NCI-H2171 treated with DMSO at 0.1 percent for 48 hours (cell line): Measurements from ENCODE around the gene TNXB.
"Not testable (repeated sequence)": the region's sequence is repeated elsewhere in the genome, so short reads cannot be mapped to it uniquely, and the experiment has no call there.

Experiments
- DNase-seq: peaks from one replicate; lab custom pipeline; 2025; lab: John Stamatoyannopoulos, UW

TNXB gene

DNA sequence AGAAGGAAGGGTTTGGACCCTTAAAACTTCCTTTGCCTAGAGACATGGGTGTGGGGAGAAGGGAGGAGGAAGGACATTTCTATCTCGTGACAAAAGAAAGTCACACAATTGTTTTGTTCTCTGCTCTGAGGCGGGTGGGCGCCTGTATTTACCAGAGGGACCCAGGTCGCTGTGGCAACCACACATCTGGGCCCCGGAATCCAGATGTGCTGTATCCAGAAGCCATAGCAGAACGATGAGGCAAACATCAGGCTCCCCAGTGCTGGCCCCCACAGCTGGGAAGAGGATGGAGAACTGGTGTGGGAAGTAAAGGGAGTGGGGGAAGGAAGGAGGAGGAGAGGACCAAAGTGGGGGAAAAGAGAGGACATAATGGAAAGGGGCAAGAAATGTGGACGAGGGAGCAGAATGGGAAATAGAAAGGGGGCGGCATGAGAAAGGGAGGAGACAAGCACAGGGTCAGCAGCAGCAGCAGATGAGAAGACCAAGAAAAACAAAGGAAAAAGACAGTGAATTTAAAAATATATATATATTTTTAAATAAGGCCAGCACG lies 3.4 kb upstream of the TNXB start:
- no peak for DNase-seq

DNA sequence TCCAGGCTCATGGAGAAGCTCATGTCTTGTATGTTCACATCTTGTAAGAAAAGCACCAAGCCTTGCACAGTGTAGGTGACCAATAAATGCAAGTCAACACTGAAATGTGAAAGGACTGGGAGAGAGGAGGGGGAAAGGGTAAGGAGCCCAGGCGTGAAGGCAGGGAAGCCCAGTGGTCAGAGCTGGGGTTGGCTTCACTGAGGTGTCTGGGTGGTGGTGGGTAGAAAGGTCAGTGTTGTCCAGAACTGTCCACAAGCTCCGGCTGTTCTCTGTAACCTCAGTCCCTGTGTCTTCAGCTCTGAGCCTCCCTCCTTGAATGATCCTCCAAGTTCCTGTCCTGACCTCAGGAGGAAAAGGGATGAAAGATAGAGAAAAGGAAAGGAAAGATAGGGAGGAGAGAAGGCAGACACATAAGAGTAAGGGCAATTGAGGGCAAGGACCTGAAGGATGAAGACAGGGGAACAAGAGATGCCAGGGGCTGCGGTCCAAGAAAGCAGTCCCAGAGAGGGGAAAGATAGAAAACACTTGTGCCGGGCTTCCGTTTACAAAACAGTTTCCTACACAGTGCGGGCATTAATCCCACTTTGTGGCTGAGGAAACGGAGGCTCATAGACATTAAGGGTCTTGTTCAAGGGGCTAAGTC lies 2.4 kb upstream of the TNXB start:
- DNase-seq: no peak

DNA sequence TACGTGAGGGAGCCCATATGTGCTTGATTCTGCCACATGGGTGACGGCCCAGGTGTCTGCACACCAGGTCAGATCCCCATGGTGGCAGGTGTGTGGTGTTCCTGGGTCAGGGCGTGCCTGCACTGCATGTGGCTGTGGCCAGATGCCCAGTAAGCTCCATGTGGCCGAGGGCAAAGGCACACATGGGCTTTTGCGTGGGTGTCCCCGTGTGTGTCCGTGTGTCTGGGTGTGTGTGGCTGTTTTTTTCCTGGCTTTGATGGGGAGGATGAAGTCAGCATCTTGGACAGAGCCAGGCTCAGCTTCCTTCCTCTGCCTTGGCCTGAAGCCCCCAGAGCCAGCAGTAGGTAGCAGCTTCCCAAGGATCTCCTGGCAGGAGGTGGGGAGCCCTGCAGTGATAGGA lies 1.5 kb upstream of the TNXB start:
- DNase-seq: no peak

DNA sequence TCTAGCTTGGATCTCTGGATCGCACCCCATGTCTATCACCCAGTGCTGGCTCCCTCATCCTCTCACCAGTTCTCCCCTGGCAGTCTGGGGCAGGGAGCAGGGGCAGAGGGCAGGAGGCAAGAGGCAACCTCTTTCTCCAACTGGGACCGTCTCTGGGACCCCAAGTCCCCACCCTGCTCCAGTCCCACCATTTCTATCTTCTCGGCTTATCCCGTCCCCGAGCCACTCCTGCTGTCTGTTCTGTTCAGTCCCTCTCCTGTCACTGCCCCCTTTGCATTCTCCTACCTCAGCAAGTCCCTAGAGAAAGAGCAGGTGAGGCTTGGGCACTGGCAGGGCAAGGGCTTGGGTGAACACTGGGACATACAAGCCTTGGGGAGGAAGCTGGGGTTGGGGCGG lies 625 bp upstream of the TNXB start:
- DNase-seq: no peak

DNA sequence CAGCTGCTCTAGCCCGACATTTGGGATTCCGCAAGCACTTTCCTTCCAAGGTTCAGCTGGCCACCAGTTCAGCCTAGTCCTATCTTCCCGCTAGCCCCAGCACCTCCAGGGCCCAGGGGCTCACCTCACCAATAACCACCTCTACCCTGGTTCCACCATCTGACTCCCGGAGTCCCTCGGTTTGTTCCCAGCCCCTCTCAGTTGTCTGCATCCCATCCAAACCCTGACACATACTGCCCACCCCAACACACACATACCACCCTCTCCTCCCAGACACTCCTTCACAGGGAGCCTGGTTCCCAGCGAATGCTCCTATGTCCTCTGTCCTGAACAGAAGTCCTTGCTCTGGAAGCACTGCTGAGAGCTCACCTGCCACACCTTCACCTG lies 418 bp downstream of the TNXB start:
- DNase-seq: no peak

DNA sequence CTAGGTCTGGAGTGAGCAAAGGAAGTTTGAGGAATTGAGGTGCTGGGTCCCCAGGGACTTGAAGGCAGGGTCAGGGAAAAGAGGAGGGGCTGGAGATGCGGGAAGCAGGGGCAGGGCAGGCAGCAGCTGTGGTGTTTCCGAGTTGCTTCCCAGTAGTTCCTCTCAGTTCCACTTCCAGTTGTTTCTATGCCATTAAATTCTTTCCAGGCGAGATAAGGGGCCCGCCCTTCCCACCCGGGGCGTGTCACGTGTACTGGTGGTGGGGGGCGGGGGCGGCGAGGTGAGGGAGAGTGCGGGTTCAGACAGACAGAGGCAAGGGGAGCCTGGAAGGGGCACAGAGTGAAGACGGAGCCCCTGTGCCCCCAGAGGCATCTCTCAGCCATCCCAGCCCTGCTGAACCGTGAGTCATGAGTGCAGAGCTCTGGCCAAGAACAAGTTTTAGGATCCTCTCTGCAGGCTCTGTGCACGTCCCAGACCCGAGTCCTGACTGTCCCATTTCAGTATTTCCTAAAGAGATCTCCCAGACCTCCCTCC lies 977 bp downstream of the TNXB start:
- DNase-seq: no peak

DNA sequence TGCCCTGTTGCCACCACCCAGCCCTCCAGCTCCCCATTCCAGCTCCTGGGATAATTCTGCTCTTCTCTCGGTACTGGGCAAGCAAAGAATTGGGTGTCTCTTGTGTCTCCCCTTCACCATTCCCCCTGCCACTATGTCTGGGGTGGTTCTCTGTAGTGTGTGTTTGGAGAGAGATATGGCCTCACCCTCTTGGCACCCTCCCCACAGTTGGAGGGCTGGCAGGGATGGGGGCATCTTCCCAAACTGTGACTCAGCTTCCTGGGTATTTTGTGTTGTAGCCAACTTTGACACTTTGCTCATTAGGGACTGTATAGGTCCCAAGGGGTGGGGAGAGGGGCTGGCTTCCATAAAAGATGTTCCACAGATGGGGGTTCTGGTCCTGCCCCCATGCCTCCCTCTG lies 1.7 kb downstream of the TNXB start:
- no peak for DNase-seq

DNA sequence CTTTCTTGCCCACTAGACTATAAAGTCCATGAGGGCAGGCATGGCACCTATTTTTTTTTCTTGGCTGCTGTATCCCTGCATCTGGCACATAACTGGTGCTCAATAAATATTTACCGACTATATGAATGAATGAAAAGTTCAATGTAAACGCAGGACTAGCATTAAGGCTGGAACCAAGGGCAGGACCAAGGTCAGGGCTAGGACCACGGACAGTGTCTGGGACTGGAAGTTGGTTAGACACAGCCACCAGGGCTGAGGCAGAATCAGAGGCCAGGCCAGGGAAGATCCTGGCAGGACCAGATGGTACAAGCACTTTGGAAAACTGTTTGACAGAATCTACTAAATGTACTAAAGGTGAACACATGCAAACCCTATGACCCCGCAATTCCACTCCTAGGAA lies 3.7 kb downstream of the TNXB start:
- DNase-seq: no peak

DNA sequence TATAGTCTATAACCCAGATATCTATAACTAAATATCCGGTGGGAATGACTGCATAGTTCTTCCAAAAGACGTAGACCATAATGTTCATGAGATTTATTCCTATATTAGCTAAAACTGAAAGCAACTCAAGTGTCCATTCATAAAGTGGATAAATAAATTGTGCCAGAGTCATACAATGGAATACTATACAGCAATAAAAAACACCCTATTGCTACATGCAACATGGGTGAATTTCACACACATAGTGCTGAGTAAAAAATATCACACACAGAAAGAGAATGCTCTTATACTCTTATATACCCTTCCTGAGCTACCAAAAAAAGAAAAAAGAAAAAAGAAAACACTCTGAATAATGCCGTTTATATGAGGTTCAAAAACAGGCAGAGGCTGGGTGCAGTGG lies 6.9 kb downstream of the TNXB start:
- no peak for DNase-seq

DNA sequence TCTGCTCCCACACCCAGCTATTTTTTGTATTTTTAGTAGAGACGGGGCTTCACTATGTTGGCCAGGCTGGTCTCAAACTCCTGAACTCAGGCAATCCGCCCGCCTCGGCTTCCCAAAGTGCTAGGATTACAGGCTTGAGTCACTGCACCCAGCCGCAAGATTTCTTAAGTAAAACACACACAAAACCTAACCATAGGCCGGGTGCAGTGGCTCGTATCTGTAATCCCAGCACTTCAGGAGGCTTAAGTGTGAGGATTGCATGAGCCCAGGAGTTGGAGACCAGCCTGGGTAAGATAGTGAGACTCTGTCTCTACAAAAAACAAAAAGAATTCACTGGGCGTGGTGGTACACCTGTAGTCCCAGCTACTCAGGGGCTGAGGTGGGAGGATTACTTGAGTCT lies 8.9 kb downstream of the TNXB start:
- DNase-seq: not testable (repeated sequence)

DNA sequence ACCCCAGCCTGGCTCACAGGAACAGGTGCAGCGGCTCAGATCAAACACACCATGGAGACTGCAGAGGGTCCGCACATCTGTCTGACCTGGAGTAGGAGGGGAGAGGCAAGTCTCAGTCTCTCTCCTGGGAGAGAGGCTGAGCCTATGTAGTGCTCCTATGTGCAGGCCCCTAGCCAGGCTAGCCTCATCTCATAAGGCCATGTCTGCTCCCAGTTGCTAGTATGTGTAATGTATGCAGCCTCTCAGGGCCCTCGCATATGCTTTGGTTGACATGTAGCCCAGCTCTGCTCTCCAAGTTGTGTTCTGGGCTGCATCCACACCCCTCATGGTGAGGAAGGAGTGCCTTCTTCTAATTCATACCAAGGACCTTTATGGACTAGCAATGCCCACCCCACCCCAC lies 11.8 kb downstream of the TNXB start:
- DNase-seq: no peak

DNA sequence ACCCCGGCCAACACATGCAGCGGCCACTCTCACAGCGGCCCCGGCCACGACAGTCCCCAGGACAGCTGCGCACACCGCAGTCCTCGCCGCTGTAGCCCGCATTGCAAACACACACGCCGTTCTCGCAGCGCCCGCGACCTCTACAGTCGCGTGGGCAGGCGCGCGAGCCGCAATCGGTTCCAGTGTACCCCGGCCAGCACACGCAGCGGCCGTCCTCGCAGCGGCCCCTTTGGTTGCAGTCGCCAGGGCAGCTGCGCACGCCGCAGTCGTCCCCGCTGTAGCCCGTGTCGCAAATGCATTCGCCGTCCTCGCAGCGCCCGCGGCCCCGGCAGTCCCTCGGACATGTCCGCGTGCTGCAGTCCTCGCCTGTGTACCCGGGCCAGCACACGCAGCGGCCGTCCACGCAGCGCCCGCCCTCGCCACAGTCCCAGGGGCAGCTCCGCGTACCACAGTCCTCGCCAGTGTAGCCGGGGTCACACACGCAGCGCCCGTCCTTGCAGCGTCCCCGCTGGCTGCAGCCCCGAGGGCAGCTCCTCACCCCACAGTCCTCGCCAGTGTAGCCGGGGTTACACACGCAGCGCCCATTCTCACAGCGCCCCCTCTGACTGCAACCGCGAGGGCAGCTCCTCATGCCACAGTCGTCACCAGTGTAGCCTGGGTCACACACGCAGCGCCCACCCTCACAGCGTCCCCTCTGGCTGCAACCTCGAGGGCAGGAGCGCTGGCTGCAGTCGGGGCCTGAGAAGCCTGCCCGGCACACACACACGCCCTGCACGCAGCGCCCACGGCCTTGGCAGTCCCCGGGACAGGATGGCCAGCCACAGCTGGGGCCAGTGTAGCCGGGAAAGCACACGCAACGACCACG lies 12.5 kb downstream of the TNXB start:
- no peak for DNase-seq

DNA sequence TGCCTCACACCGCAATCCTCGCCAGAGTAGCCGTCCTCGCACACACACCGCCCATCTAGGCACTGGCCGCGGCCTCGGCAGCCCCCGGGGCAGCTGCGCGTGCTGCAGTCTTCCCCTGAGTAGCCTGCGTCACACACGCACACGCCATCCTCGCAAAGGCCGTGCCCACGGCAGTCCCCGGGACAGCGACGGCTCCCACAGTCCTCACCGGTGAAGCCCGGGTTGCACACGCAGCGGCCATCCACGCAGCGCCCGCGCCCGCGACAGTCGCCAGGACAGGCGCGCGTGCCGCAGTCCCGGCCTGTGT lies 13.1 kb downstream of the TNXB start:
- DNase-seq: no peak

DNA sequence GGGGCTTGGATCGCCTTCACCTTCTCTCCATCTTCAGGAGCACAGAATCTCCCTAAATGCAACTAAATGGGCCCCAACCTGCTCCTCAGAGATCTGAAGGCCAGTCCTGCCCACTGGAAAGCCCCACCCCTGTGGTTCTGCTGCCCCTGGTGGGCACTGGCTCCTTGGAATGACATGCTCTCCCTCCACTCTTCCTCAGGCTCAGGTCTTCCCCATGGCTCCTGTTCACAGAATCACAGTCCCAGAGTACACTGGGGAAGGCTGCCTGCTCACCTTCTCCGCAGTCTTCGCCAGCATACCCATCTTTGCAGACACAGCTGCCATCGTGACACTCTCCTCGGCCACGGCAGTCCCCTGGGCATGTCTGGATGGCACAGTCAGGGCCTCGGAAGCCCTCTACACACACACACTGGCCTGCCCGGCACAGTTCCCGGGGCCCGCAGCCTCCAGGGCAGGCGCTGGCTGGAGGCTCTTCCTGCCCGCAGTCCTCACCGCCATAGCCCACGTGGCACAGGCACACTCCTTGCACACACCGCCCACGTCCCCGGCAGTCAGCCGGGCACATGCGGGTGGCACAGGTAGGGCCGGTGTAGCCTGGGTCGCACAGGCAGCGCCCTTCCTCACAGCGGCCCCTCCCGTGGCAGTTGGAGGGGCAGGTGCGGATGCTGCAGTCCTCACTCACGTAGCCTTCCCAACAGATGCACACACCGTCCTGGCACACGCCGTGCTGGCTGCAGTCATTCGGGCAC lies 13.6 kb downstream of the TNXB start:
- no peak for DNase-seq

DNA sequence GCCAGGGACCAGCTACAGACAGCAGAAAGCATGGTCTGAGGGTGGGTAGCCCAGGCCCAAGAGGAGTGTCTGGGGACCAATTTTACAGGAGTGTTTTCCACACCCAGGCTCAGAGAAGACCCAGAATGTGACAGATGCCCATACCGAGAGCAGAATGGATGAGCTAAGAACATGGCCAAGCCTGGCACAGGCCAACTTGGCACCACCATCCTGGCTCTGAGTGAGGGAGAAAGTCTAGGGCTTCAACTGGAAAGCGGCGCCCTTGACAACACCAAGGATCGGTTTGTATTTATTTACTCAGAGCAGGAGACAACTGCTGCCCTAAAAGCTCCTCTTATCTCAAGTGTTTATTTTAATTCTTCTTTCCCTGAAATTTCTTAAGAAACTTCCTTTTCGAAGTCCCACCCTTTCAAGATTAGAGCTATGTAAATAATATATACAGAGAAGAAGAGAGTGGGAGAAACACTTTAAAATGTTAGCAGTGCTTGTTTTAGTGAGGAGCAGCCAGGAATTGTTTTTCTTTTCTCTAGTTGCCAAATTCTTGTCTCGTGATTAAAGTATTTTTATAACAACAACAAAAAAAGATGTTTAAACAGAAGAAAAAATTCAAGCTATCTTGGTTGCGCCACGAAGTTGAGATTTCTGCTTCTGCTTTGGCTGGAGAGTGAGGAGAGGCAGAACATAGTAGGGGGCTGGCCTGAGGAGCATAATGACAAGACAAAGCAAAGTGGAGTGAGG lies 16.2 kb downstream of the TNXB start:
- DNase-seq: no peak

DNA sequence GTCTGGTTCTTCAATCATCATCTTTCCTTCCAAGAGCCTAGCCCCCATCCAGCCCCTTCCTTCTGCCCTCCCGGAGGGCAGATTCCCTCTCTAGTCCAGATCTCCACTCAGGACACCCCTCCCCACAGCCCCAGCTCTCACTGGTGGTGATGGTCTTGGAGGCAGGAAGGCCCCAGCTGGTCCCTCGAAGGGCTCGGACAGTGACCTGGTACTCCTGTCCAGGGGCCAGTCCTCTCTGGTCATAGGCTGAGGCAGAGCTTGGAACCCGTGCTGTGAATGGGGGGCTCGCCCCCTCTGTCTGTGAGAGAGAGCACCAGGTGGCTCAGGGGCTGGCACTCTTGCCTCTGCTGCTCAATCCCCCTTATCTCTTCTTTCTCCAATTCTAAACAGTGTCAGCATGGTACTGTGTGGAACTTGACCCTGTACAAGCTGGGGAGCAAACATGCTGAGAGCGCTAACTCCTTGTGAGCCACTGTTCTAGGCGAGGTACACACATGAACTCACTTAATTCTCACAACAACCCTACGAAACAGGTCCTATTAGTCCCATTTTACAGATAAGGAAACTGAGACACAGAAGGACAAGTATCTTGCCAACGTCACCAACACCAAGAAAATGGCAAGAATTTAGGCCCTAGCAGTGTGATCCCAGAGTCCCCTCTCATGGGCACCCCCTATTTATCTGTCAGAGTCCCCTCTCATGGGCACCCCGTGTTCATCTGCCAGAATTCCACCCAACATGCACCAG lies 19.9 kb downstream of the TNXB start:
- no peak for DNase-seq

DNA sequence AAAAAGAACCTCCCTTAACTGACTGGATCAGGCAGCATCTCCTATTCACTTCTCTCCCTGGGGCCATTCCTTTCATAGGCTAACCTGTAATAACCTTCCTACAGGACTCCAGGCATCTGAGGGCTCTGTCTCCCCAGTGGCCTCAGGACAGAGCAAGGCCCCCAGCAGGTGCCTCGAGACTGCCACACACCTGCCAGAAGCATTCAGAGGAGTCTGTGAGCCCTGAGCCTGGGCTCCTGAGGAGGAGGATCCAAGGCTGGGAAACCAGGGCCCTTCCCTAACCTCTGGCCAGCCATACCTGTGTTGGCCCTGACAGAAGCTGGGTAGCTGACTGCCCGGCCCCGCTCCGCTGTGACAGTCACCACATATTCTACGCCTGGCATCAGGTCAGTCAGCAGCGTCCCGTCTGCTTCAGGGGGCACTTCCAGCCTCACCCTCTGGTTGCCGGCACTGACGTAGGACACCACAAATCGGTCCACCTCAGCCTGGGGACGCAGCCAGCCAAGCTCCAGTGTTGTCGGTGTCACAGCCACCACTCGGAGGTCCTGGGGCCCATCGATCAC lies 20.6 kb downstream of the TNXB start:
- DNase-seq: no peak

DNA sequence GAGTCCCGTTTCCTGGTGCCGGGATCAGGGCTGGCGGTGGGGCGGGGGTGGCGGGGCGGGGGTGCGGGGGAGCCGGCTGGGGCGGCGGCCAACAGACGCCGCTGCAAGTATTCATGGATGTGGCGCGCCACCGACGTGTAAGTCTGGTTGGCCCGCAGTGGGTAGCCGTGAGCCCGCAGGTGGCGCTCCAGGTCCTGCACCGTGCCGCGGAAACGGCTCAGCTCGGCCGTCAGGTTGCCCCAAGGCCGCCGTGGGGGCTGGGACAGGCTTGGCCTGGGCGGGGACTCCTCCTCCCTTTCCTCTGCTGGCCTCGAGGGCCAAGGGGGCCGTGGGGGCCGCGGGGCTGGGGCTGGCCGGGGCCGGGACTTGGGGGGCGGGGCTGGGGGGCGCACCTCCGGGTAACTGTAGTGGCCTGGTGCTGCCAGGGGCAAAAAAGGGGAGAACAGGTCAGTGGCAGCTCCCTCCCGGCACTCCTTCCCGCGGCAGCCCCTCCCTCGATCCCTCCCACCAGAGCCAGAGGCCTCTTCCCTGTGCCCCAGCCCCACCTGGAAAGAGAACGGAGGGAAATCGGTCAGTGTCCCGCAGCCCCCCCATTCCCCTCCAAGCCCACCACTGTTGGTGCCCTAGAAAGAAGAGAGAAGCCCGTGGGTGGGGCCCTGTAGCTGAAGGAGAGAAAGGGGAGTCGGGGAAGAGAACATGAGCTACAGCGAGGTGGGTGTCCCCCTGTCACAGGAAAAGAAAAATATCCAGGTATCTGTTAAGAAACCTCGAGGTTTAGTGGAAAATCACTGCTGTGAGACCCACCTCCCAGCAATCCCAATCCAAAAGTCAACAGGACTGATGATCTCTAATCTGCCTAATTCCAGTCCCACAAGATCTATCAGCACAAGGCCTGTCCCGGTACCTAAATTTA lies 21.3 kb downstream of the TNXB start:
- DNase-seq: peak; percentile 53

DNA sequence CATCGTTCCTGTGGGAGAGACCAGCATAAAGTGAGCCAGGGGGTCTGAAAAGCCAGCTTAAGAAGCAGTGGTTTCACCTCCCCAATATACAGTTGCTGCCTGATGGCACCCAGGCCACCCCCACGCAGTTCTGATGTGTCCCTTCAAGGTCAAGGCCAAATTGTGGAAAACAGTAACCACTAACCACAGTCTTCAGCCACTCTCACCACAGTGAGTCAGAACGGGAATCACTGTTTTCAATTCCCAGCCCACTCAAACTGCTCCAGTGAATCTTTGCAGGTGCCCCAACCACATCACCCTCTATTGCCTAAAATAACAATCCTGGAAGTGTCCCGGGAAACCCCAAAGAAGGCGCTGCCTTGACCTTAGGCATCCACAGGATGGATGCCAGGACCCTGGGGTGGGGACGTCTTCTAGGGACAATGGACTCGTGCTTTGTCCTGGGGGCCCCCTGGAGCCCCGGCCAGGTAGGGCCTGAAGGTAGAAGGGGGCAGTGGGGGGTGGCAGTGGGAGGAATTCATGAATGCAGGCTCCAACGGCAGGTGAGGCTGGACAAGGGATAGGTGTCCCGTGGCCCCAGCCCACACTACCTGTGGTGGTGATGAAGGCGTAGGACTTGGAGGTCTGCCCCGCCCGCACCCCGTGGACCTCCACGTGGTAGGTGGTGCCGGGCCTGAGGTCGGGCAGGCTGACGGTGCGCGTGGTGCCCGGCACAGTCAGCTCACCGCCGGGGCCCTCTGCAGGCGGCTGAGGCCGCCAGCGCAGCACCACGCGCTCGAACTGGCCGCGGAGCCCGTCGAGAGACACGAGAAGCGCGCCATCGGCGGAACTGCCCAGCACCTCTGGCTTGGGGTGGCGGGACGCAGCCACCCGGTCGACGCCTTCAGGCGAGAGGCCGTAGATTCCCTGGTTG lies 22.2 kb downstream of the TNXB start:
- DNase-seq: no peak
